SK-N-MC (cell line): ENCODE data around the gene ARHGEF2.

Source experiments
- EZH2 ChIP-seq: fragments of 200-600 bp; sonication (generic); IDR thresholded peaks from one replicate; pipeline ENCODE4 v1.6.1; 2017; ENCODE audit warnings: antibody characterized with exemption
- POLR2AphosphoS5 ChIP-seq: IDR thresholded peaks from 2 replicates; pipeline ENCODE4 v1.6.1; 2012; ENCODE audit warnings: mild to moderate bottlenecking, low read depth, low read length, borderline replicate concordance

- TF ChIP-seq EZH2 = no peak
- TF ChIP-seq POLR2AphosphoS5 = no peak
Measured at GRCh38 chr1:155942578-155943141, 35.7 kb downstream of the ARHGEF2 start.
